GM10266 (cell line): ENCODE data around the gene NANOS1.

ENCODE experiments used
- DNase-seq: peaks from one replicate; pipeline ENCODE4 v3.0.0; 2012; ENCODE audit errors: extremely low spot score
- CTCF ChIP-seq: IDR thresholded peaks from 2 replicates; pipeline ENCODE4 v1.5.1; 2012; ENCODE audit warnings: mild to moderate bottlenecking, low read depth; ENCODE audit not compliant: control insufficient read depth, insufficient read depth; ENCODE audit errors: missing control alignments

Gene NANOS1

GRCh38 chr10:118986815-118987790 is 42.4 kb upstream of the NANOS1 start:
- no peak for TF ChIP-seq CTCF
- no peak for DNase-seq

GRCh38 chr10:118990326-118990725 is 39.2 kb upstream of the NANOS1 start:
- no peak for DNase-seq
- no peak for TF ChIP-seq CTCF

GRCh38 chr10:118992496-118992895 is 37.0 kb upstream of the NANOS1 start:
- no peak for DNase-seq
- no peak for TF ChIP-seq CTCF

- TF ChIP-seq CTCF: no peak
- no peak for DNase-seq
Observed at GRCh38 chr10:118993214-118993613, 36.3 kb upstream of the NANOS1 start.

GRCh38 chr10:118994321-118994720 is 35.2 kb upstream of the NANOS1 start:
- DNase-seq: no peak

GRCh38 chr10:118995739-118996138 is 33.8 kb upstream of the NANOS1 start:
- TF ChIP-seq CTCF: no peak
- no peak for DNase-seq

More at GRCh38 chr10:118994321-118994720, 35.2 kb upstream of the NANOS1 start:
- TF ChIP-seq CTCF: no peak

- TF ChIP-seq CTCF: no peak
- no peak for DNase-seq
Observed at GRCh38 chr10:118997379-118997778, 32.1 kb upstream of the NANOS1 start.
